A673 (cell line): ENCODE data around the gene CFAP20DC. TPM values are rescaled to one million over a fixed set of nuclear protein-coding genes. Genes with fewer than 3 reads are reported as not detected.

ENCODE experiments used
- BruUV-seq: library from RNA; stranded (reverse); fragments of 400-500 nt; replicated peaks from 2 replicates; lab custom pipeline; 2021; lab: Mats Ljungman, UMichigan
- CTCF ChIA-PET: fragments of 300-600 bp; sonication (Branson Sonifier 250); formaldehyde crosslinking; loops from one replicate; lab custom pipeline; 2022; ENCODE audit warnings: antibody characterized with exemption; lab: Charles Lee
- POLR2A ChIA-PET: fragments of 300-600 bp; sonication (Branson Sonifier 250); formaldehyde crosslinking; loops from one replicate; lab custom pipeline; 2022; ENCODE audit warnings: antibody characterized with exemption; ENCODE audit not compliant: low non-redundant PET; lab: Charles Lee
- DNase-seq: peaks from one replicate; pipeline ENCODE4 v3.0.0-alpha.2; 2015; ENCODE audit warnings: low spot score
- H3K27ac ChIP-seq: fragments of 200-600 bp; sonication (generic); 2 replicates; pipeline ENCODE4 v1.5.1; 2016; ENCODE audit warnings: mixed run types, low read depth, mild to moderate bottlenecking, mixed read lengths, antibody characterized with exemption, low read length; ENCODE audit not compliant: poor library complexity, severe bottlenecking
- H3K27me3 ChIP-seq: fragments of 200-600 bp; sonication (generic); replicated peaks from 2 replicates; pipeline ENCODE4 v1.6.1; 2017; ENCODE audit warnings: mixed run types, low read depth, mild to moderate bottlenecking, mixed read lengths, antibody characterized with exemption, low read length; ENCODE audit not compliant: insufficient read depth, poor library complexity
- H3K36me3 ChIP-seq: fragments of 200-600 bp; sonication (generic); 2 replicates; pipeline ENCODE4 v1.6.1; 2016; ENCODE audit warnings: mixed run types, mild to moderate bottlenecking, mixed read lengths, antibody characterized with exemption, low read length; ENCODE audit not compliant: insufficient read depth, poor library complexity, severe bottlenecking
- H3K4me1 ChIP-seq: fragments of 200-600 bp; sonication (generic); 2 replicates; pipeline ENCODE4 v1.6.1; 2017; ENCODE audit warnings: mixed run types, mild to moderate bottlenecking, mixed read lengths, antibody characterized with exemption, low read length; ENCODE audit not compliant: insufficient read depth, poor library complexity, severe bottlenecking
- H3K4me3 ChIP-seq: fragments of 200-600 bp; sonication (generic); 2 replicates; pipeline ENCODE4 v1.5.1; 2016; ENCODE audit warnings: low read depth, mixed run types, mild to moderate bottlenecking, mixed read lengths, low read length; ENCODE audit not compliant: poor library complexity, severe bottlenecking
- H3K9me3 ChIP-seq: fragments of 200-600 bp; sonication (generic); 2 replicates; pipeline ENCODE4 v1.6.1; 2016; ENCODE audit warnings: mixed run types, low read depth, mild to moderate bottlenecking, mixed read lengths, antibody characterized with exemption, low read length; ENCODE audit not compliant: poor library complexity, severe bottlenecking
- EZH2 ChIP-seq: fragments of 200-600 bp; sonication (generic); IDR thresholded peaks from 2 replicates; pipeline ENCODE4 v1.6.1; 2017; ENCODE audit warnings: borderline replicate concordance, low read depth, mild to moderate bottlenecking, mixed read lengths, antibody characterized with exemption, low read length; ENCODE audit not compliant: poor library complexity, severe bottlenecking
- intact Hi-C: fragments of 100-400 bp; cut with micrococcal nuclease; formaldehyde crosslinking; loops from one replicate; pipeline ENCODE4 v1.10.0; 2022; ENCODE audit not compliant: unreplicated experiment
- total RNA-seq: library from RNA; stranded (reverse); gene quantifications from 2 replicates; pipeline ENCODE4 v1.2.3, GENCODE V29; 2021
- TF ChIP-seq, protein P1 (sequence below): fragments of 300-800, 200-600 bp; sonication (generic); conservative IDR thresholded peaks from 2 replicates; pipeline ENCODE4 v1.5.1; 2017; ENCODE audit warnings: low read depth, mild to moderate bottlenecking, antibody characterized with exemption, low read length, moderate library complexity, mixed read lengths

CFAP20DC gene
- total RNA-seq, 1 experiment from 2014 or later, result 1.3 TPM

DNA sequence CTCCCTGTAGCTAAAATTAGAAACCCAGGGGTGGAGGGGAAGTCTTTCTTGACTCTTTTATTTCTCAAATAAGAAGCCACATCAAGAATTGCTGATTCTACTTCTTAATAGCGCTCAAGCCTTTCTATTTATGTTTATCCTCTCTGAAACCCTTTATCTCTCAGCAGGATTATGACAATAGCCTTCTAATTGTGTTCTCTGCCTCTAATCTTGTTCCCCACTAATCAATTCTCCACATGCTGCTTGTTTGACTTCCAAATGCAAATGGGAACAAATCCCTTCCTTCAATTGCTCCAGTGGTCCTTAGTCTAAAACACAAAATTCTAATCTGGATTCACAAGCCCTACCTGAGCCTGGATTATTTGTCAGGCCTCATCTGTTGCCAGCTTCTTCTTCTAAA is 43.7 kb upstream of the CFAP20DC start:
- no peak overlapping the region for H3K4me3 ChIP-seq
- BruUV-seq, result no TSS peak
- H3K9me3 ChIP-seq, result no peaks in the 10 kb centered on the region
- CTCF ChIA-PET, result no interaction called here
- DNase-seq, result no peak
- H3K4me1 ChIP-seq, result no peaks in the 10 kb centered on the region
- POLR2A ChIA-PET, result no interaction called here
- no peaks in the 10 kb centered on the region for H3K36me3 ChIP-seq
- intact Hi-C loops, result no loop called here
- TF ChIP-seq EZH2, result no peak
- TF ChIP-seq, protein P1, sequence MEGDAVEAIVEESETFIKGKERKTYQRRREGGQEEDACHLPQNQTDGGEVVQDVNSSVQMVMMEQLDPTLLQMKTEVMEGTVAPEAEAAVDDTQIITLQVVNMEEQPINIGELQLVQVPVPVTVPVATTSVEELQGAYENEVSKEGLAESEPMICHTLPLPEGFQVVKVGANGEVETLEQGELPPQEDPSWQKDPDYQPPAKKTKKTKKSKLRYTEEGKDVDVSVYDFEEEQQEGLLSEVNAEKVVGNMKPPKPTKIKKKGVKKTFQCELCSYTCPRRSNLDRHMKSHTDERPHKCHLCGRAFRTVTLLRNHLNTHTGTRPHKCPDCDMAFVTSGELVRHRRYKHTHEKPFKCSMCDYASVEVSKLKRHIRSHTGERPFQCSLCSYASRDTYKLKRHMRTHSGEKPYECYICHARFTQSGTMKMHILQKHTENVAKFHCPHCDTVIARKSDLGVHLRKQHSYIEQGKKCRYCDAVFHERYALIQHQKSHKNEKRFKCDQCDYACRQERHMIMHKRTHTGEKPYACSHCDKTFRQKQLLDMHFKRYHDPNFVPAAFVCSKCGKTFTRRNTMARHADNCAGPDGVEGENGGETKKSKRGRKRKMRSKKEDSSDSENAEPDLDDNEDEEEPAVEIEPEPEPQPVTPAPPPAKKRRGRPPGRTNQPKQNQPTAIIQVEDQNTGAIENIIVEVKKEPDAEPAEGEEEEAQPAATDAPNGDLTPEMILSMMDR, result no peak
- H3K27ac ChIP-seq, result no peak overlapping the region
- no peaks in the 10 kb centered on the region for H3K27me3 ChIP-seq

DNA sequence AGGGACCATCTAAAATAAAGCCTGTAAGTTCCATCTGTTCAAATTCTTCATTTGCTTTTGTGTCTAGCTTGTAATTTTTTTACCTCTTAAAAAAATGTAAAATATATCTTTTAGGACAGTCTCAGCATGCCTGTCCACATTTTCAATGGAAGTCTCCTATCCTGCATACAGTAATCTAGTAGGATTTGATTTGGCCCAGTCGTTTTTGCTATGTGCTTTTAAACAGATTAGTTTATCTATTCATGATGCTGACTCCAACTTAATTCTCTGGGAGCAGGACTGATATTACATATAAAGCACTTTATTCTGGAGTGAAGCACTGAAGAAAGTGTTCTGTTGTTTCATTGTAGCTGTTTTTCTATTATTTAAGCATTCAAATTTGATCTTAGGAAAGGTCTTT is 38.9 kb upstream of the CFAP20DC start:
- H3K4me3 ChIP-seq, result no peak overlapping the region
- no peaks in the 10 kb centered on the region for H3K4me1 ChIP-seq
- DNase-seq, result no peak
- TF ChIP-seq, protein P1, result no peak
- no peak for TF ChIP-seq EZH2
- H3K27ac ChIP-seq, result no peak overlapping the region
- no peaks in the 10 kb centered on the region for H3K9me3 ChIP-seq
- BruUV-seq, result no TSS peak
- intact Hi-C loops, result no loop called here
- H3K36me3 ChIP-seq, result no peaks in the 10 kb centered on the region
- H3K27me3 ChIP-seq, result no peaks in the 10 kb centered on the region
- CTCF ChIA-PET, result no interaction called here
- POLR2A ChIA-PET, result no interaction called here

DNA sequence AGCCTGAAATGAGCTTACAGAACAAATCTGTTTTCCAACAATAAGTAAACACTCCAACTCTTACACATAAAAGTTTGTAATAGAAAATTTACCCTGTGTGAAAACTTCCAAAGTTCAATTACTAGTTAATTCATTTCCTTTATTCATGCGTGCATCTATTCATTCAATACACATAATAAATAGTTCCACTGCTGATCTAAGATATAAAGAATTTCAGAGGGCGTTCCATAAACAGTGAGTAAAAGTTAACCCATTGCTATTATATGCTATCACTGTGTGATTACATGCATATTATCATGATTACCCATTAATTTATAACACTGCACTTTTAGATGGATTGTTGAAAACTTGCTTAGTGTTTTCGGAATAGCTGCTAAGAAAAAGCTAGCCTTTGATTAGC is 36.2 kb upstream of the CFAP20DC start:
- Histone ChIP-seq H3K4me1 (no peaks in the 10 kb centered on the region), H3K36me3 (no peaks in the 10 kb centered on the region), H3K27me3 (no peaks in the 10 kb centered on the region), H3K9me3 (no peaks in the 10 kb centered on the region), H3K4me3 (no peak overlapping the region), H3K27ac (no peak overlapping the region)
- intact Hi-C loops, result no loop called here
- CTCF ChIA-PET, result no interaction called here
- POLR2A ChIA-PET, result no interaction called here
- TF ChIP-seq EZH2, result no peak
- DNase-seq, result no peak
- no TSS peak for BruUV-seq

DNA sequence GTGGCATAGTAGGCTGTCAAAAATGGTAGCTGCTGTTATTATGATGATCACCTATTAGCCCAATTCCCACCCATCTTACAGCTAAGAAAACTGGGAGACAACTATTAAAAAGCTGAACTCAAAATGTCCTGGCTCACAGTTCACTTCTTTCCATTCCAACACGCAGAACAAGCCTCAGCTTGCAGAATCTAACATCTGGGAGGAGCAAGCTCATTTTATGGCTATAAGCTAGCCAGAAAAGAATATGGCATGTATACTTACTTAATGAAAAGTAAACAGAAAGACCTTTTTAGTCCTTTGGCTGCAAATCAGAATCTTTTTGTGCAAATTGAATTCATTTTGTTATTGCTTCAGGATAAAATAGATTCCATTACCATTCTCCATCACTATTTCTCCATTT is 34.8 kb upstream of the CFAP20DC start:
- ChIA-PET POLR2A (no interaction called here), CTCF (no interaction called here)
- no peaks in the 10 kb centered on the region for H3K4me1 ChIP-seq
- intact Hi-C loops, result no loop called here
- H3K9me3 ChIP-seq, result no peaks in the 10 kb centered on the region
- no peak for DNase-seq
- TF ChIP-seq, protein P1, result no peak
- TF ChIP-seq EZH2, result no peak
- H3K4me3 ChIP-seq, result no peak overlapping the region
- no peaks in the 10 kb centered on the region for H3K36me3 ChIP-seq
- BruUV-seq, result no TSS peak
- H3K27me3 ChIP-seq, result no peaks in the 10 kb centered on the region
- no peak overlapping the region for H3K27ac ChIP-seq
